Stomach (tissue), 4 donors: ENCODE results near the gene TNRC6B.

Source experiments
- POLR2A ChIP-seq, 4 donors: fragments of 450-650 bp; IDR thresholded peaks; one replicate each; pipeline ENCODE4 v1.6.1; 2016; ENCODE audit warnings: antibody characterized with exemption in 4 of 4, control low read depth in 2 of 4, mild to moderate bottlenecking in 1 of 4, moderate library complexity in 1 of 4
- POLR2AphosphoS5 ChIP-seq, 3 donors: sonication (generic); formaldehyde crosslinking; IDR thresholded peaks; one replicate each; pipeline ENCODE4 v1.6.1; 2016; ENCODE audit warnings: antibody characterized with exemption in 3 of 3

DNA sequence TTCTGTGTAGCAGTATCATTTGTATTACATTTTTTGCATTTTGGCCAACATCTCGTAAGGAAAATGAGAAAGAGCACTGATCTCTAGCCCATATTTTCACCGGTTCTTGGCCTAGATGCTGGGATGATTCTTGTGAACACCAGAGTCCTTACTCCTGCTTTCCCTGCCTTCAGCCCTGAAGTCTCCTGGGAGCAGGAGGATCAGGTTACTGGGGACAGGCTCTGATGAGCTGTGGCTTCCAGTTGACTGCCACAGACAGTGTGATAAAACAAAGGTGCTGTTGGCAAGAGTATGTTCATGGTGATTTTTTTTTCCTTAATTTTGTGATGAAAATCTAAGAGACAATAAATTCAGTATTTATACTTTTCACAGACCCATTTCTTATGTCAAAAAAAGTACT, 134.3 kb downstream of the TNRC6B start:
- TF ChIP-seq POLR2A (IDR thresholded peaks at IDR 0.05) (no peak), POLR2AphosphoS5 (IDR thresholded peaks at IDR 0.05) (no peak)
